SH-SY5Y (cell line): ENCODE data around the gene ZG16B.

Experiments used
- GATA2 ChIP-seq: IDR thresholded peaks from 2 replicates; pipeline ENCODE4 v1.6.1; 2011; ENCODE audit warnings: mild to moderate bottlenecking, low read depth, low read length
- GATA3 ChIP-seq: IDR thresholded peaks from 2 replicates; pipeline ENCODE4 v1.6.1; 2011; ENCODE audit warnings: low read depth, mild to moderate bottlenecking, low read length, moderate library complexity

DNA sequence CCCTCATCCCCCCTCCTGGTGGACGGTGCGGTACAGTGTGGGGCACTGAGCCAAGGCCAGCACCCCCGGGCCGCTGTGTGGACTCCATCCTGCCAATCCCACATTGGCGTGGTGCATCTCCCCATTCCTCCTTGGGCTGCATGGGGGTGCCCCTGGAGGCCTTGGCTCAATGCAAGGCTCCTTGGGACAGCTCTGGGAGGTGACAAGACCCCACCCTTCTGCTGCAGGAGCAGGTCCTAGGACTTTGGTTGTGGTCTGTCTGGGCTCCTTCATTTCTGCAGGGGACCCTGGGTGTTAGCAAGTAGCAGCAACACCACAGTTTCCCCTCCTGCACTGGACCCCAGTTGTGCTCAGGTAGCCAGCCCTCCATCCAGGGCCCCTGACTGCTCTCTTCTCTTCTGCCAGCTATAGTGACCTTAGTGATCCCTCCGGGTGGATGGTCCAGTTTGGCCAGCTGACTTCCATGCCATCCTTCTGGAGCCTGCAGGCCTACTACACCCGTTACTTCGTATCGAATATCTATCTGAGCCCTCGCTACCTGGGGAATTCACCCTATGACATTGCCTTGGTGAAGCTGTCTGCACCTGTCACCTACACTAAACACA is 11.7 kb upstream of the ZG16B start:
- TF ChIP-seq GATA2 = no peak
- no peak for TF ChIP-seq GATA3
